Upper lobe of left lung (tissue), 4 donors: ENCODE data around the gene TBCD.

Experiments
- POLR2A ChIP-seq, 4 donors: fragments of 450-650 bp; IDR thresholded peaks; one replicate each; pipeline ENCODE4 v1.5.1; 2016 to 2017; ENCODE audit warnings: antibody characterized with exemption in 4 of 4, mild to moderate bottlenecking in 2 of 4
- POLR2AphosphoS5 ChIP-seq, 2 donors: sonication (generic); formaldehyde crosslinking; IDR thresholded peaks; one replicate each; pipeline ENCODE4 v1.5.1; 2017; ENCODE audit warnings: antibody characterized with exemption in 2 of 2
- TF ChIP-seq, protein P1 (sequence below), 6 experiments: fragments of 450-650 bp in 4 of 6; fragments of 200-600 bp in 2 of 6; sonication (generic) in 2 of 6; IDR thresholded peaks; one replicate each; pipeline ENCODE4 v1.5.1; 2016 to 2019; ENCODE audit warnings: antibody characterized with exemption in 6 of 6

DNA sequence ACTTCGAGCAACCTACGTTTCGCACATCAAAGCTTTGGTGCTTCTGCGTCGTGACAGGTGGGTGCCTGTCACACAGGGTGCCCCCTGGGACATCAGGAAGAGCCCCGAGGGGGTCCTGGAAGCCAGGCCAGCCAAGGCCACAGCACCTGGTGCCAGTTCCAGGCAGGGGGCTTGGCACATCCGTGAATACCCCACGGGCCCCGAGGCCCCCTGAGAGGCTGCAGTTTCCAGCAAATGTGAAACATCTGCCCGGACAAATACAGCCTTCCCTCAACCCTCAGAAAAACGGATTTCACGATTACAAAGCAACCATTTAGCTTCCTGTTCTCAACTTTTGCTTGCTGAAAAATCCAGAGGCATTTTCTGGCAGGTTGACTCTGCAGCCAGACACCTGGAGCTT lies 218.2 kb downstream of the TBCD start:
- TF ChIP-seq POLR2AphosphoS5 (IDR thresholded peaks at IDR 0.05) (no peak), POLR2A (IDR thresholded peaks at IDR 0.05) (no peak)
- TF ChIP-seq, protein P1, sequence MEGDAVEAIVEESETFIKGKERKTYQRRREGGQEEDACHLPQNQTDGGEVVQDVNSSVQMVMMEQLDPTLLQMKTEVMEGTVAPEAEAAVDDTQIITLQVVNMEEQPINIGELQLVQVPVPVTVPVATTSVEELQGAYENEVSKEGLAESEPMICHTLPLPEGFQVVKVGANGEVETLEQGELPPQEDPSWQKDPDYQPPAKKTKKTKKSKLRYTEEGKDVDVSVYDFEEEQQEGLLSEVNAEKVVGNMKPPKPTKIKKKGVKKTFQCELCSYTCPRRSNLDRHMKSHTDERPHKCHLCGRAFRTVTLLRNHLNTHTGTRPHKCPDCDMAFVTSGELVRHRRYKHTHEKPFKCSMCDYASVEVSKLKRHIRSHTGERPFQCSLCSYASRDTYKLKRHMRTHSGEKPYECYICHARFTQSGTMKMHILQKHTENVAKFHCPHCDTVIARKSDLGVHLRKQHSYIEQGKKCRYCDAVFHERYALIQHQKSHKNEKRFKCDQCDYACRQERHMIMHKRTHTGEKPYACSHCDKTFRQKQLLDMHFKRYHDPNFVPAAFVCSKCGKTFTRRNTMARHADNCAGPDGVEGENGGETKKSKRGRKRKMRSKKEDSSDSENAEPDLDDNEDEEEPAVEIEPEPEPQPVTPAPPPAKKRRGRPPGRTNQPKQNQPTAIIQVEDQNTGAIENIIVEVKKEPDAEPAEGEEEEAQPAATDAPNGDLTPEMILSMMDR (IDR thresholded peaks at IDR 0.05), result no peak
